RWPE1 (cell line): Measurements from ENCODE around the gene CDC34.

ENCODE experiments used
- CTCF ChIA-PET: fragments of 350-600 bp; sonication (Branson Sonifier 250); formaldehyde crosslinking; extraction: SDS; loops from one replicate; lab custom pipeline; 2021; lab: Yijun Ruan, JAX
- POLR2A ChIA-PET: fragments of 400-600 bp; formaldehyde crosslinking; extraction: SDS; loops from one replicate; lab custom pipeline; 2020; ENCODE audit warnings: antibody characterized with exemption; ENCODE audit not compliant: low non-redundant PET; lab: Yijun Ruan, JAX
- DNase-seq: peaks from one replicate; pipeline ENCODE4 v3.0.0; 2012; ENCODE audit warnings: low spot score
- H3K27ac ChIP-seq: fragments of 450-650 bp; 2 replicates; pipeline ENCODE4 v1.5.1; 2017
- CTCF ChIP-seq: fragments of 450-650 bp; conservative IDR thresholded peaks from 2 replicates; pipeline ENCODE4 v1.5.1; 2017; ENCODE audit warnings: low read depth, mild to moderate bottlenecking

The CDC34 gene

GRCh38 chr19:589693-590395 lies 58.3 kb downstream of the CDC34 start, which contains the start of gene HCN2:
Gene HCN2 (plus strand): TSS chr19:589881. CDS start chr19:589946, 65 bp downstream.
- no peak for TF ChIP-seq CTCF
- peak within 1 kb of the TSS; percentile 57; the same call in 1 of the 2 replicates for H3K27ac ChIP-seq
- ChIA-PET POLR2A (no interaction called here), CTCF (no interaction called here)
- no peak for DNase-seq

- POLR2A ChIA-PET: no interaction called here
- TF ChIP-seq CTCF: no peak
- DNase-seq: no peak
- H3K27ac ChIP-seq: no peak overlapping the region
- CTCF ChIA-PET: no interaction called here
Measured at GRCh38 chr19:590396-590745, 58.8 kb downstream of the CDC34 start.

GRCh38 chr19:590750-591098 lies 59.2 kb downstream of the CDC34 start:
- H3K27ac ChIP-seq: no peak overlapping the region
- DNase-seq: no peak
- POLR2A ChIA-PET: no interaction called here
- CTCF ChIA-PET: no interaction called here
- no peak for TF ChIP-seq CTCF

- ChIA-PET POLR2A (no interaction called here), CTCF (interaction anchor here (0.7 kb wide), 1 partner anchor 37 kb away, joined by 3 read pairs; no protein-coding TSS in a partner anchor)
- no peak overlapping the region for H3K27ac ChIP-seq
- DNase-seq: no peak
- TF ChIP-seq CTCF: no peak
Measured at GRCh38 chr19:591099-591958, 59.8 kb downstream of the CDC34 start.
